Stimulated activated CD4-positive, alpha-beta T cell treated with anti-CD3 and anti-CD28 coated beads, Interleukin-2, amount 100 ng/mL, for 48 hours (primary cell): Measurements from ENCODE around the gene ADAMTSL2.
A peak's percentile ranks its signal among the peaks of the same experiment; 100 is the strongest.

Source experiments
- DNase-seq, 2 donors: peaks; one replicate each; pipeline ENCODE4 v3.0.0-alpha.2; 2020

Gene ADAMTSL2

DNA sequence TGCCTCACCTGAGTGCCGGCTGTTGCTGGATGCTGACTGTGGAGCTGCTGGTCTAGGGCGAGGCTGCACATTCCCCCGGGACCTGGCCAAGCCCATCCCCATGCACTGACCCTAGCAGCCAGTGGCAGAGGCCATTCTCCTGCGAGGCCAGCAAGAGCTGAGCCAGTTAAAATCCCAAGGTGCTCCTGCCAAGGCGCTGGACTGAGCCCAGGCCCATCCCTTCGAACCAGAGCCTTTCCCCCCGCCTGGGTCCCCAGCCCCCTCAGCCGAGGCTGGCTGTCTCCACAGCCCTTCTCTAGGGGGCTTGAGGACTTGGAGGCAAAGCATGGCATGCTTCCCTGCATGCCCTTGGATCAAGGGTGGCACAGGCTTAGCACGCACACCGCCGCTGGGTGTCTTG, 1.6 kb downstream of the ADAMTSL2 start:
- DNase-seq: no peak

DNA sequence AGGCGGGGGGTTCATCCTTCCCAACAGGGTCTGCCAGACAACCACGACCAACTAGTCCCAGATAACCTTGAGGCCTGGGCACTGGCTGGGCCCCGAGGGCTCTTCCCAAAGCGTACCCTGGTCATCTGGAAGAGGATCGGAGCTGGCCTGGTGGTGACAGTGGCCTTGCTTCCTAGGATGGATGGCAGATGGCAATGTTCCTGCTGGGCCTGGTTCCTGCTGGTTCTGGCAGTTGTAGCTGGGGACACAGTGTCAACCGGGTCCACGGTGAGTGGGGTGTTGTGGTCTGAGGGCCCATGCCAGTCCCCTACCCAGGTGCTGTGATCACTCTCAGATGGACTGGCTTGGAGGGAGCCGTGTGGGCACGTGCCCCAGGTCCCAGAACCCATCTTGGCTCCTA, 2.0 kb downstream of the ADAMTSL2 start:
- DNase-seq: no peak

DNA sequence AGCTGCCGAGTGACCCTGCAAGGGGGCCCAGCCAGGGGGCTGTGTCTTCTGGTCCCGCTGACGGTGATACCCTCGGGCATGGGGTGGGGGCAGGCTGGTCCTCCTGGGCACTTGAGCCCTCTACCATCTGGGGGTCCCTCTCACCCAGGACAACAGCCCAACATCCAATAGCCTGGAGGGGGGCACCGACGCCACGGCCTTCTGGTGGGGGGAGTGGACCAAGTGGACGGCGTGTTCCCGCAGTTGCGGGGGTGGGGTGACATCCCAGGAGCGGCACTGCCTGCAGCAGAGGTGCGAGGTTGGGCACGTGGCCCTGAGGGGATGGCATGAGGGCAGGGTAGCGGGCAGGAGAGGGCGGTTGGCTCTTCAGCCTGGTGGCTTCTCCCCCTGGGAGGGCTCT, 2.8 kb downstream of the ADAMTSL2 start:
- DNase-seq: no peak

DNA sequence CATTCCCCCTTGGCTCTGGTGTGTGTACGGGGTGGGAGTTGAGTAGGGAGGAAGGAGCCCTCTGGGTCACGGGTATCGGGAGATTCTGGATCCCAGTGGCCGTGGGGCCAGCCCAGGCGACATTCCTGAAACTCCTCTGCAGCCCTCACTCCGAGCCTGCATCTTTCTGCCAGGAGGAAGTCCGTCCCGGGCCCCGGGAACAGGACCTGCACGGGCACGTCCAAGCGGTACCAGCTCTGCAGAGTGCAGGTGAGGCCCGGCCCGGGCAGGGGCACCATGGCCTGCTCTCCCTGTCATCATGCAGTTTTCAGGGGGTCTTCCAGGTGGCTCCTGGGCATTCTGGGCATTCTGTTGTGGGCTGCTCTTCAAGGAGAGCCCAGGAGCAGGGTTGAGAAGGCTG, 3.7 kb downstream of the ADAMTSL2 start:
- DNase-seq: no peak

DNA sequence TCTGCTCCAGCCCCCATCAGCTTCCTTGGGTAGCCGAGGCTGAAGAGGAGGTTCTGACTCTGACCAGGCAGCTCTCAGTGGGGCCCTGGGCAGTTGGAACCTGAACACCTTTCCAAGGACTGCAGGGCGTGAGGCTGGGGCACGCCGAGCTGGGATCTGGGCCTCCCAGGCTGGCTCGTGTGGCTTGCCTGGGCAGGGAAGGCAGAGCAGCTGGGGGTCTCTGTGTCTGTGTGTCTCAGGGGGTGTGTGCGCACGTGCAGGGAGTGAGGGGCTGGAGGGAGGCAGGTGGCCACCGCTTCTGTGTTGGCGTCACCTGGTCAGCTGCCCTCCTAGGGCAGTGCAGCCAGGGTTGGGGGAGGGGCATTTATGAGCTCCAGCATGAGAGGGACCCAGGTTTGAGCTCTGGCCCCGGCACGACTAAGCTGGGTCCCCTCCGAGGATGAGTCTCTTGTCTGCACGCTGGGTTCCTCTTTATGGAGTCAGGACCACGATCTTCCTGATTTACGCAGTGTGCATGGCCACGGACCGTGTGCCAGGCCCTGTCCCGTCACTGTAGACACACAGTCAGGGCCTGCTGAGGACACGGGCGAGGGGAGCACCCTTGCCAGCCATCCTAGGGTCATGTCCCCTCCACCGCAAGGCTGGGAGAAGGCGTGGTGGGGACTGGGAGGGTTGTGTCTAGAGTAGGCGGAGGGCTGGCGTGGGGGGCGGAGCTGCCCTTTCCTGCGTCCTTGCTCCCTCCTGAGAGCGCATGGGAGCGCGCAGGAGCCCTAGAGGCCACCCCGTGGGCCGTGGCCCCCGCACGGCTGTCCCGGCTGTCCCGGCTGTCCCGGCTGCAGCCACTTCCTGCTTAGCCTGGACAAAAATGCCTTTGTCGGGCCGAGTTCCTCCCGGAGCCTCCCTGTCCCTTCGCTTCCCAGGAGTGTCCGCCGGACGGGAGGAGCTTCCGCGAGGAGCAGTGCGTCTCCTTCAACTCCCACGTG, 4.6 kb downstream of the ADAMTSL2 start:
- no peak for DNase-seq

DNA sequence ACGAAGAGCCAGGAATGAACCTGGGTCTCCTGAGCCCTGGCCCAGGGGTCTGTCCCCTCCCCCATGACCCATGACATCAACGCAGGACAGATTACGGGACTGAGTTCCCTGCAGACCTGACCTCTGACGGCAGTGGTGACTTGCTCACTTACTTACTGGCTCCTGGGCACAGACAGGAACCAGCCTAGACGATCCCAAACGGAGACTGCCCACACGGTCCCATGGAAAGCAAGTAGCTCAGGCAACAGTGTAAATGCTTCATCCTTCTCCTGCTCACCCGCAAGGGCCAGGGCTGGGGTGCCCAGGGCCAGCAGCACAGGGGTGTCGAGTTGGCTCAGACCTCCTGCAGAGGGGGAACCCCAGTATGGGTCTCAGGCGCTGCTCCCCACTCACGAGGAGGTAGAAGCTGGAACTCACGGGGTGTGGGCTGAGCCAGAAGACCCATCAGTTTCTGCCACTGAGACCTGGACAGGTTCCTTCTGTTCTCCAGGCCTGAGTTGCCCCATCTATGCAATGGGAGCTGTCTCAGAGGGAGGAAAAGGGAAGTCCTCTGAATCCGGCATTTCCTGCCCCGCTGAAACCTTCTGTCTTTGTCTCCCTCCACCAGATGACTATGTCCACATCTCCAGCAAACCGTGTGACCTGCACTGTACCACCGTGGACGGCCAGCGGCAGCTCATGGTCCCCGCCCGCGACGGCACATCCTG, 5.6 kb downstream of the ADAMTSL2 start:
- no peak for DNase-seq

DNA sequence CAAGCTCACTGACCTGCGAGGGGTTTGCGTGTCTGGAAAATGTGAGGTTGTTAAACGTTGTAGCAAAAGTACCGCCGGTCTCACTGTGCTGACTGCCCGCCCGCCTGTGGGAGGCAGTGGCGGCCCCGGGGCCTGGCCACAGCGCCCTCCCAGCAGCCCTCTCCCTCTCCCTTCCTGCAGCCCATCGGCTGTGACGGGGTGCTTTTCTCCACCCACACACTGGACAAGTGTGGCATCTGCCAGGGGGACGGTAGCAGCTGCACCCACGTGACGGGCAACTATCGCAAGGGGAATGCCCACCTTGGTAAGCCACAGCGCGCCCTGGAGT, 6.2 kb downstream of the ADAMTSL2 start:
- no peak for DNase-seq

DNA sequence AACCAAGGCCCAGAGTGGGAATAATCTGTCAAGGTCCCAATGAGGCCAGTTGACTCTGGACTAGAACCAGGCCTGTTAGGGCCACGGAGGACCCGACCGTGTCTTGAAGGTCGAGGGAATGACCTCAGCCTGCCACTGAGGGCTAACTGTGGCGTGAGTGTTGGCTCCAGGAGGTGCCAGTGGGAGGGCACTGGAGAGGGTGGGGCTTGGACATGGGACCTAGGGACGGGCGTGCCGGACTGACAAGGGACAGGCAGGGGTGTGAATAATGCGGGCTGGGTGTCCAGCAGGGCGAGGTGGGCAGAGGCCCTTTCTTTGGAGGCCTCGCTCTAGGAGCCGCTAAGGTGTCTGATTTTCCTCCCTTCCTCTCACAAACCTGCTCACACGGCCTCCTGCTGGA, 7.5 kb downstream of the ADAMTSL2 start:
- DNase-seq: no peak

DNA sequence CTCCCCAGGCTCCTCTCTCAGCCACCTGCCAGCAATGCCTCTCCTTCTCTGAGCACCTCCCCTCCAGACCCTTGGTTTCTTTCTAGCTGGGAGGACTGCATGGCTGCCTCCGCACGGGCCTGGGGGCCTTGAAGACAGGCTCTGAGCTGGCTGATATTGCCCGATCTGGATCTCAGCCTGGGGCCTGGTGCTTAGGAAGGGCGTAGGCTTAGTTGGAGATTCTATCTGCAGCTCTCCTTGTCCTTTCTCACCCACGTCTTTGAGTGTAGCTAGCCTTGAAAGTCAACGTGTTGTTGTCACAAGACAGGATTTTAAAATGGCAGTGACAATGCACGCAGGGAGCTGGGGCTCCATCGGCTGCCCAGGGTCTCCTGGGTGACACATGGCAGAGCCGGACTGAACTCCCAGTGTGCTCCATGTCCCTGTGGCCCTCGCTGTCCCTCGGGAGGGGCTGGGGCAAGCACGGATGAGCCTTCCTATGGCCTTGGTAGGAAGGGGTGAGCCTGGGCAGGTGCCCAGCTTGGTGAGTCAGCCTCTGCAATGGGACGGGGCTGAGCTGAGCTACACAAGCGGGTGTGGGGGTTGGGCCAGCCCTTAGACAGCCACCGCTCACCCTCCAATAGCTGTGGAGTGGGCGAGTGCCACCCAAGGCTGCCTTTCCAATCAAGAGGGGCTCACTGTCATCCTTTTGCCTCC, 9.4 kb downstream of the ADAMTSL2 start:
- DNase-seq: no peak

DNA sequence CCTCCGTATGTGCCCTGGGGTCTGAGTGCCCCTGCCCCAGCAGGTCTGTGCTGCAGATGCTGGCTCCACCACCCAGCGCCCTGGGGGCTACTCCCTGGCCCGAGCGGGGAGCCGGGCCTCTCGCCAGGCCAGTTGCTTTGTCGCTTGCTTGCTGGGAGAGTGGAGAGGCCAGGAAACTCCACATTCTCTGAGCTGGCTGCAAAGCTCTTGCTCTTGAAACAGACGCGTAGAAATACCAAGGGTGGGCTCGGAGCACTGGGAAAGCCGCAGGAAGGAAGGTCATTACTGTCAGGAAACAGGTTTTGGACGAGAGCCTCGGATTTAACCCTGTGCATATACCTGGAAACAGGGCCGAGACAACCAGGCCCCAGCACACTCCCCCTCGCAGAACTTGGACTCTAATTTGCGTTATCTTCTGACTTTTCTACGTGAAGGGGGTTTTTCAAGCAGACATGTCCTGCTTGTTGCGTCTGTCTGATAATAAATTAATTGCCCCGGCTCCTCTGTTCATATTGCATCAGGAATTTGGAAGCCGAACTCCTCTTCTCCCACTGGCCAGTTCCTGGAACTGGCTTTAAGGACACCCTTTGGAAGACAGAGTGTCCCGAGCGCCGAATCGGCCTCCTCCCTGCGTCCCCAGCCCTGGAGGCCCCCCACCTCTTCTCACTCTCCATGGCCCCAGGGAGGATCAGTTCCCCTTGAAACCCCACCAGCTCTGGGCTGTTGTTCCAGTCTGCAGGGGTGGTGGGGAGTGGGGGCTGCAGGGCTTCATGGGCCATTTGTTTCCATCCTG, 11.2 kb downstream of the ADAMTSL2 start:
- DNase-seq: no peak

DNA sequence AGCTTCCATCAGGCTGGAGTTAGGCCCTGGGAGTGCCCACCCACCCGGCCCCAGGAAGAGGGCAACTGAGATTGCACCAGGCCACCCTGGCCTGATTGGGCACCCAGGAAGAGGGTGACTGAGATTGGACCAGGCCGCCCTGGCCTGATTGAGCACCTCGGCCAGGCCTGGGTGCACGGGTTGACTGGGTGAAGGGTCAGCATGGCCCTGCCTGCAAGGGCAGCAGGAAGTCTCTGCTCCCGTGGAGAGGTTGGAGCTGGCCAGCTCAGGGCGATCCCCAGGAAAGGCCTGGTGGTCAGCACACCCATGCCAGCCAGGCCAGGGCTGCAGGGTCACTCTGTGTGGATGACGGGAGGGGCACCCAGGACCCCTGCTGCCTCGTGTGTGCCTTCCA, 11.8 kb downstream of the ADAMTSL2 start:
- DNase-seq: no peak

DNA sequence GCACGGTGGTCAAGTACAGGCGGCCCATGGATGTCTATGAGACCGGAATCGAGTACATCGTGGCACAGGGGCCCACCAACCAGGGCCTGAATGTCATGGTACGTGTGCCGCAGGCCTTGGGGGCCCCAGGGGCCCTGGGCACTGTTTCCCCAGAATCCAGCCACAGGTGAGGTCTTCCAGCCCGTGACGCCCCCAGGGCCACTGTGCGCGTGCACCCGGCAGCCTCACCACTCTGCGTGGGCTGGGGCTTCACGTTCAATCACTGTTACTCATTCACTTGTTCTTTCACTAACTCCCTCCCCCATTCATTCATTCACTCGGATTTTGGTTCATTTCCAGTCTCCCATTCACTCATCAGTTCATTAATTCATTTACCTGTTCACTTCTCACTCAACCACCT, 12.6 kb downstream of the ADAMTSL2 start:
- DNase-seq: no peak

DNA sequence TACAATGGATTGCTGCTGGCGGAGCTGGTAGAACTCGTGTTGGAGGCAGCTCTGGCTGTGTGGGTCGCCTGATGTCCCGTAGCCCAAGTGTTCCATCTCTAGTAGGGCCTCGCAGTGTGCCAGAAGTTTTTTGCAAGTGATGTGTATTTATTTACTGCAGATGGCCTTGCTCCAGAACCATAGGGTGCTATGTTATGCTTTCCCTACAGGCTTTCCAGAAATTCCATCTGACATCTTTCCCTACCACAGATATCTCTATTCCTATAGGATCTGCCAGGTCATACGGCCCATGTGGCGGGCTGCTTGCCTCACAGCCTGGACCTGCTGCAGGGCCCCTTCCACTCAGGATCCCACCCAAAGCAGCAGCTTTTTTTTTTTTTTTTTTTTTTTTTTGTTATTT, 16.9 kb downstream of the ADAMTSL2 start:
- no peak for DNase-seq

DNA sequence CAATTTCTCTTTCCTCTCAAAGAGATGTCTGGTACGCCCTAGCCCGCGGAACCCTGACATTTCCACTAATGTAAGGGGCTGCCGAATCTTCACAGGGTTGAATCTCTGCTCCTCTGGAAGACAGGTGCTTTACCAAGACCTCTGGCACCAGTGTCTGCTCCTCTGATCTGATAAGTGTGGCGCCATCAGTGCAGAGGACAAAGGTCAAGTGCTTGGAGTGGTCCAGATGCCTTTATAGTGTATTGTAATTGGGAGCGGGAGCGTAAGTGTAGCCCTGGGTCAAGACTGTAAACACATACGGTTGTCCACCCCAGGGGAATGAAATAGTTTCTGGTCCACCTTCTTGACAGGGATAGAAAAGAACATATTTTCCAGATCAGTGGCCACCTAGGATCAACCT, 17.7 kb downstream of the ADAMTSL2 start:
- DNase-seq: no peak

DNA sequence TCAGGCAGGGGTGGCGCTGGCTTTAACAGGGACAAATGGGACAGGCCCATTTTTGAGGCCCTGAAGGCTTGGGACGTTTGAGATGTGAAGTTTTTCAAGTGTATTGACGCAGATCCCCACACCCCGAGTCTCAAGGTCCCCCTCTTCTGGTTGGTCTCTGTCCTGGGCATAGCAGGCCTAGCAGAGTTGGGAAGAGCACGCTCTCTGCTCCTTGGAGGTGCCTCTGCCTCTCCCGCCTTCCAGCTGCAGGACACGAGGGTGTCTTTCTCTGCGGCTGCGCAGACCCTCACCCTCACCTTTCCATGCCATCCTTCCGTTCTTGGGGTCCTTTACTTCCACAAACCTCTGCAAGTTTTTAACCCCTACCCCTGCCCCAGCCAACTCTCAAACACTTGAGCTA, 18.6 kb downstream of the ADAMTSL2 start:
- DNase-seq: no peak

DNA sequence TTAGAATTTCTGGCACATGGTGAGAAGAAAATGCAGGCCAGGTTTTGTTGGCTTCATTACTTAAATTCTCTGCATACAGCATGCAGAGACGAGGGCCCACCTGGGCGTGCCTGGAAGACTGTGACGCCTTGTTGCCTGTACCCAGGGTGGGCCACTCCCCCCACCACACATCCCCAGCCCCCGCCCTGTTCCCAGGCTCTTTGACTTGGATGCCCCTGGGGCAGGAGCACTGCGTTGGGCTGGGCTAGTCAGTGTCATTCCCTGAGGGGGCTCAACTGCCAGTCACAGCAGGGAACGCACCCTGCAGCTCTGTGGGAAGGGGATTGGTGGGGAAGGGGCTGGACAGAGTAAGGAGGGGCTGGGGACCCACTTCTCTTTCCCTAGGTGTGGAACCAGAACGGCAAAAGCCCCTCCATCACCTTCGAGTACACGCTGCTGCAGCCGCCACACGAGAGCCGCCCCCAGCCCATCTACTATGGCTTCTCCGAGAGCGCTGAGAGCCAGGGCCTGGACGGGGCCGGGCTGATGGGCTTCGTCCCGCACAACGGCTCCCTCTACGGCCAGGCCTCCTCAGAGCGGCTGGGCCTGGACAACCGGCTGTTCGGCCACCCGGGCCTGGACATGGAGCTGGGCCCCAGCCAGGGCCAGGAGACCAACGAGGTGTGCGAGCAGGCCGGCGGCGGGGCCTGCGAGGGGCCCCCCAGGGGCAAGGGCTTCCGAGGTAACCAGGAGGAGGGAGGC, 19.6 kb downstream of the ADAMTSL2 start:
- DNase-seq: no peak

DNA sequence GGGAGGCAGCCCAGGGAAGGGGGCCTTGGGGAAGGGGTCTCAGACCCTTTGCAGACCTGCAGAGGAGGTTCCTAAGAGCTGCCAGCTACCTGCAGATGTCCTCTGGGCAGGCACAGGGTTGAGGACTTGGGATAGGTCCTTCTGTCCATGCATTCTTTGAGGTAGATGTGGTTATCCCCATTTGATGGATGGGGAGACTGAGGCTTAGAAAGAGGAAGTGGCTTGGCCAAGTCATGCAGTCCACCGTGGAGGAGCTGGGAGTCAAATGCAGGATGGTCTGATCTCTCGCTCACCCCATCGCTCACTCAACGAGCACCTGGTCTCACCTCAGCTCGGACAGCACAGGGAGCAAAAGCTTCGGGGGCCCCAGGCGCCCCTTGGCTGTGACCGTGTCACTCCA, 20.2 kb downstream of the ADAMTSL2 start:
- no peak for DNase-seq

DNA sequence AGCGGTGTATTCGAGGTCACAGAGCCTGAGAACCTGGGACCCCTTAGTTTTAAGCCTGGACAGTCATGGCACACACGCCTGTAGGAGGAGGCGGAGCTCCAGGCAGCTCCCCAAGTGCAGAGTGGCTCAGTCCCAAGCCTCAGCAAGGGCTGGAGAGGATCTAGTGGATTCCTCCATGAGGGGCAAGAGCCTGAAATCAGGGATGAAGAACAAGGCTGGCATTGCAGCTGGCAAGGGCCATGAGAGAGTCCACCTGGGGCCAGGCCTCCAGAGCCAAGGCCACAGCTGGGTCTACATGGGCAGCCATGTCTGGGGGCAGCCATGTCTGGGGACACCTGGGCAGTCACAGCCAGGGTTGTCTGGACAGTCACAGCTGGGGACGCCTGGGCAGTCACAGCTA, 21.9 kb downstream of the ADAMTSL2 start:
- DNase-seq: no peak

DNA sequence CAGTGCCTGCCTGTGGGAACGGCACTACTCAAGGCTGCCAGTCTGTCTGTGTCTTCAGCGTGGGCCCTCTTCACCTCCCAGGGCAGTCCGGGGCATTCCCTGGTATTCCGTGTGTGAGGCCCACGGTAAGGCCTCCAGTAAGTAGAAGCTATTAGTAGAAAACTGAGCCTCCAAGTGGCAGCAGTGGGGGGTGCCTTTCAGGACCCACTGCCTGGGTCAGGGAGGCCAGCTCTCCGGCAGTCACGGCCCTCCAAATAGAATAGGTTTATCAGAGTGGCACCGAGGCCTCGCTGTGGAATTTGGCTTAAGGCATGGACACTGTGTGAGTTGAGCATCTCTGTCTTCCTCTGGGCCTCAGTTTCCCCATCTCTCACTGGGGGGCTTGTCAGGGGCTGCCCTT, 23.1 kb downstream of the ADAMTSL2 start:
- no peak for DNase-seq

DNA sequence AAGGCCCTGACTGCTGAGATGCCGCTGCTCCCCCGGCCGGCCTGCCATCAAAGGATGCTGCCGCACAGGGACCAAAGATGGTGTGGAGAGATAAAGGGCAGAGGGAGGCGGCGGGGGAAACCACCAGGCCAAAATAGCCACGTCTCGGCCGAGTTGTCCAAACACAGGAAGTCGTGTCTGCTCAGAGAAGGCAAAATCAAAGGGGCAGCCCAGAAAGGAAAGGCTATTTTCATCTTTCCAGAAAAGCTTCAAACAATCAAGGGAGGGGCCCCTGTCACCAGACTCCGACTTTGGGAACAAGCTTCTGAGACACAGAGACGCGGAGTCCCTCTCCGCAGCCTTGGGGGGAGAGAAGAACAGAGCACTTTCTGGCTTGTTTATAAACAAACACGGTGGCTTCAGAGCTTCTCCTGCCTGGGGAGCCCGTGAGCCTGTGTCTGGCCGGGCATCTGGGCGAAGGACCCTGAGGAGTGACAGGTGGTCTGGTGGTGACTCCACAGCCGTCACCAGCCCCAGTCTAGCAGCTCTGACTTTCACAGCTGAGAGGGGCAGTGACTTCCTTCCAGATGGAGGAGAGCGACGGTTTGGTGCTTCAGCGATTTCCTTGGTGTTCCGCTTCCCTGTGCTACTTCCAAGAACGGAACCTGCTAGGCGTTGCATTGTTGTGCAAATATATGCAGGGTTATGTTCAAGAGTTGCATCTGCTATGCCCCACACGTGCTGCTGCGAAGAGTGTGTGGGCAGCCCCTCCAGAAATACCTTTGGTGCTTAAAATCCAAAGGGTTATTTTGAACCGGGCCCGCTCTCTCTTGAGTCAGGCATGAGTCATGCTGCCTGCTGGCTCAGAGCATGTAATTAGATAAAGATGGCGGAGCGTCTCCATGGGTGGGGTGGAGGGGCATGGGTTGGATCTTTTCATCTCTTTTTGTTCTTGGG, 24.0 kb downstream of the ADAMTSL2 start:
- DNase-seq: peak; percentile 20

DNA sequence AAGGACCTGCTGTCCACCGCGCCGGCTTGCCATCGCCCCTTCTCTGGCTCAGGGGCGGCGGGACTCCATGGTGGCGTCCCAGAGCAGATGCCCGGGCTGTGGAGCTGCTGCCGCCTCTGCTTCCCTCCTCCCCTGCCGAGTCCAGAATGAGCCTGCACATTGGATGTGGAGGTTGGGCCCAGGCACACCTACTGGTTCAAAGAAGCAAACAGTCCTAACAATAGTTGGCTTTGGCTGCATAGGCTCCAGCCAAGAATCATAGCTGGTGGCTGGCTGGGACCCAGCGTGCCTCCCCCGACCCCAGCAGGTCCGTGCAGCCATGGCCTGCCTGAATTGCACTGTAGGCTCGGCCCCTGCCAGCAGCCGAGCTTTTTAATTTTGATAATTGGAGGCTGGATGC, 25.8 kb downstream of the ADAMTSL2 start:
- no peak for DNase-seq
